Right kidney (tissue), 9 donors: ENCODE measurements around the gene ERICH3.

Experiments used
- DNase-seq: peaks from one replicate; pipeline ENCODE4 v3.0.0-alpha.2; 2016
- long read RNA-seq, 8 donors: transcript quantifications; one replicate each; lab custom pipeline, GENCODE V29; 2026

Gene ERICH3
- long read RNA-seq, donor 1 = 0 reads
- long read RNA-seq, donor 2 = 0 reads
- long read RNA-seq, donor 3 = 0 reads
- long read RNA-seq, donor 4 = 0 reads
- long read RNA-seq, donor 5 = 0 reads
- long read RNA-seq, donor 6 = 0 reads
- long read RNA-seq, donor 7 = 0 reads
- long read RNA-seq, donor 8 = 0 reads

GRCh38 chr1:74673351-74674111 is at the start of gene ERICH3:
Gene ERICH3, minus strand, starts transcription at chr1:74673792. Its CDS starts 273 bp downstream, at chr1:74673519.
- DNase-seq = peak; percentile 67

- DNase-seq = no peak
Measured at GRCh38 chr1:74717626-74718025, 44.0 kb upstream of the ERICH3 start.

- DNase-seq = no peak
Measured at GRCh38 chr1:74716822-74717221, 43.2 kb upstream of the ERICH3 start.

- DNase-seq = no peak
Measured at GRCh38 chr1:74715806-74716205, 42.2 kb upstream of the ERICH3 start.

GRCh38 chr1:74715236-74715502 is 41.6 kb upstream of the ERICH3 start:
- DNase-seq = no peak

GRCh38 chr1:74714429-74715235 is 41.0 kb upstream of the ERICH3 start:
- DNase-seq = no peak

GRCh38 chr1:74713849-74714248 is 40.3 kb upstream of the ERICH3 start:
- no peak for DNase-seq

GRCh38 chr1:74712881-74713280 is 39.3 kb upstream of the ERICH3 start:
- DNase-seq = no peak

GRCh38 chr1:74703386-74704182 is 30.0 kb upstream of the ERICH3 start:
- DNase-seq = no peak

- DNase-seq = no peak
Measured at GRCh38 chr1:74699331-74699730, 25.7 kb upstream of the ERICH3 start.

GRCh38 chr1:74697832-74698231 is 24.2 kb upstream of the ERICH3 start:
- DNase-seq = no peak

GRCh38 chr1:74693473-74693872 is 19.9 kb upstream of the ERICH3 start:
- no peak for DNase-seq

GRCh38 chr1:74690909-74691308 is 17.3 kb upstream of the ERICH3 start:
- DNase-seq = no peak

- DNase-seq = no peak
Measured at GRCh38 chr1:74690364-74690696, 16.7 kb upstream of the ERICH3 start.

- DNase-seq = peak; percentile 31
Measured at GRCh38 chr1:74689621-74690363, 16.2 kb upstream of the ERICH3 start.

GRCh38 chr1:74686928-74687327 is 13.3 kb upstream of the ERICH3 start:
- DNase-seq = no peak

GRCh38 chr1:74684301-74684700 is 10.7 kb upstream of the ERICH3 start:
- DNase-seq = no peak

GRCh38 chr1:74683656-74684055 is 10.1 kb upstream of the ERICH3 start:
- DNase-seq = no peak

GRCh38 chr1:74681851-74682250 is 8.3 kb upstream of the ERICH3 start:
- DNase-seq = no peak

- DNase-seq = no peak
Measured at GRCh38 chr1:74681449-74681848, 7.9 kb upstream of the ERICH3 start.

GRCh38 chr1:74681001-74681400 is 7.4 kb upstream of the ERICH3 start:
- no peak for DNase-seq

GRCh38 chr1:74679811-74680210 is 6.2 kb upstream of the ERICH3 start:
- DNase-seq = no peak
